ENCODE measurements around the gene PLXNA4. TPM values are rescaled to one million over a fixed set of nuclear protein-coding genes. Genes with fewer than 3 reads are reported as not detected.

PLXNA4 gene
- total RNA-seq, 2 donors from 2014 or later = 2.1 to 8.2 TPM

DNA sequence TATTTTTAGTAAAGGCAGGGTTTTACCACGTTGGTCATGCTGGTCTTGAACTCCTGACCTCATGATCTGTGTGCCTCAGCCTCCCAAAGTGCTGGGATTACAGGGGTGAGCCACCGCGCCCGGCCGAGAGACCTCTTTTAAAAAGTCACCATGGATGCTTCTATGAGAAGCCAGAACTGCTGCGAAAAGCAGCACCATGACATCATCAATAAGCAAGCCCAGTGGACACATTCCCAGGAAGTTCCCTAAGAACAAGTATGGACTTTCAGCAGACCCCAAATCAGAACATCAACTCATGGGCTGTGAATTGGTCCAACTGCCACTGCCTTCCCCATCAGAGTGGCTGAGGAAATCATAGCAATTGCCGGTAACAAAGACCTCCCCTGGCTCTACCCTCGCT, 93.4 kb downstream of the PLXNA4 start:
- H3K4me1 ChIP-seq = peaks cover 4% of the 10 kb centered on the region
- no peak for TF ChIP-seq CTCF (IDR thresholded peaks at IDR 0.05)
- TF ChIP-seq POLR2A (IDR thresholded peaks at IDR 0.05) = no peak
- H3K4me3 ChIP-seq = no peak overlapping the region
- DNase-seq = no peak
- intact Hi-C loops (cut with DNase I) = no loop called here
- no peak overlapping the region for H3K27ac ChIP-seq
- no peak for ATAC-seq
- 79 to 89% methylated on average over 4 to 8 of the region's 8 CpGs for WGBS, 2 donors
- H3K36me3 ChIP-seq (replicated peaks in 1 of 2; ENCODE audit: insufficient read depth in 1 of 2, low read depth in 2 of 2) = no peaks in the 10 kb centered on the region
- H3K9me3 ChIP-seq = no peaks in the 10 kb centered on the region
- no peaks in the 10 kb centered on the region for H3K27me3 ChIP-seq

- no peaks in the 10 kb centered on the region for H3K4me1 ChIP-seq
- no peak for ATAC-seq
- H3K4me3 ChIP-seq = no peak overlapping the region
- H3K27ac ChIP-seq = no peak overlapping the region
- H3K36me3 ChIP-seq (replicated peaks in 1 of 2; ENCODE audit: insufficient read depth in 1 of 2, low read depth in 2 of 2) = no peaks in the 10 kb centered on the region
- intact Hi-C loops (cut with DNase I) = no loop called here
- peak in 1 of 4 donors; percentile 10 for DNase-seq
- no peaks in the 10 kb centered on the region for H3K9me3 ChIP-seq
- 60% methylated on average over 8 to 9 of the region's 9 CpGs for WGBS, 2 donors
- H3K27me3 ChIP-seq = no peaks in the 10 kb centered on the region
- no peak for TF ChIP-seq POLR2A (IDR thresholded peaks at IDR 0.05)
- no peak for TF ChIP-seq CTCF (IDR thresholded peaks at IDR 0.05)
These were observed 95.7 kb downstream of the PLXNA4 start for GRCh38 chr7:132480534-132480933.

GRCh38 chr7:132476541-132476940, 99.7 kb downstream of the PLXNA4 start:
- DNase-seq (no peak), ATAC-seq (no peak)
- Histone ChIP-seq H3K4me3 (no peak overlapping the region), H3K4me1 (no peaks in the 10 kb centered on the region), H3K27me3 (no peaks in the 10 kb centered on the region), H3K27ac (no peak overlapping the region), H3K9me3 (no peaks in the 10 kb centered on the region), H3K36me3 (replicated peaks in 1 of 2; ENCODE audit: insufficient read depth in 1 of 2, low read depth in 2 of 2) (no peaks in the 10 kb centered on the region)
- intact Hi-C loops (cut with DNase I) = no loop called here
- 67 to 70% methylated on average over 1 of the region's 1 CpG for WGBS, 2 donors
- TF ChIP-seq CTCF (IDR thresholded peaks at IDR 0.05) (no peak), POLR2A (IDR thresholded peaks at IDR 0.05) (no peak)

DNA sequence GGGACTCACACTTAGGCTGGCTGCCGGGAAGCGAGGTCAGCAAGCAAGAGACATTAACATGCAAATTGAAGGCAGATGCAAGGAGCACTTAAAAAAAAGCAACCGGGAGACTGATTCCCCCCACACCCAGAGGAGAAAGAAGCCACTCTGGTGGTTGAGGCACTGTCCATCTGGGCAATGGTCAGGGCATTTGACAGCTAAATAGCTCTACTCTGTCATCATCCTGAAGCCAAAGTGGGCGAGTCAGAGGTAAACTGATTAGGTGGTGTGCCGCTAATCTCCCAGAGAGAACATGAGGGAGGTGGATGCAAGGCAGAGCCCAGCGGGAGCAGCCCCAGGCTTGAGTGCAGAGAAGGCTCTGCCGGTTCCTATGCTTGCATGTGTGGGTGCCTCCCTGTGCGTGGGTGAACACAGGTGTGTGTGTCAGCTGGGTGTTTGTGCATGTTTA, 100.6 kb downstream of the PLXNA4 start:
- ATAC-seq (no peak), DNase-seq (no peak)
- Histone ChIP-seq H3K9me3 (no peaks in the 10 kb centered on the region), H3K27ac (no peak overlapping the region), H3K27me3 (no peaks in the 10 kb centered on the region), H3K36me3 (replicated peaks in 1 of 2; ENCODE audit: insufficient read depth in 1 of 2, low read depth in 2 of 2) (no peaks in the 10 kb centered on the region), H3K4me1 (no peaks in the 10 kb centered on the region), H3K4me3 (no peak overlapping the region)
- TF ChIP-seq CTCF (IDR thresholded peaks at IDR 0.05) (no peak), POLR2A (IDR thresholded peaks at IDR 0.05) (no peak)
- 14 to 24% methylated on average over 8 of the region's 8 CpGs for WGBS, 2 donors
- intact Hi-C loops (cut with DNase I) = no loop called here

GRCh38 chr7:132475037-132475668, 101.1 kb downstream of the PLXNA4 start:
- intact Hi-C loops (cut with DNase I) = no loop called here
- H3K36me3 ChIP-seq (replicated peaks in 1 of 2; ENCODE audit: insufficient read depth in 1 of 2, low read depth in 2 of 2) = no peaks in the 10 kb centered on the region
- H3K4me3 ChIP-seq = no peak overlapping the region
- no peak for TF ChIP-seq POLR2A (IDR thresholded peaks at IDR 0.05)
- H3K9me3 ChIP-seq = no peaks in the 10 kb centered on the region
- DNase-seq = no peak
- no peak overlapping the region for H3K27ac ChIP-seq
- no peaks in the 10 kb centered on the region for H3K27me3 ChIP-seq
- H3K4me1 ChIP-seq = no peaks in the 10 kb centered on the region
- no peak for ATAC-seq
- WGBS, 2 donors = 9 to 16% methylated on average over 8 of the region's 8 CpGs

All from body of pancreas (tissue), 4 donors.